GM21786 (cell line): Measurements from ENCODE around the gene OR5H14.
"Not testable (repeated sequence)": the region's sequence is repeated elsewhere in the genome, so short reads cannot be mapped to it uniquely, and the experiment has no call there.

Experiments used
- ATAC-seq: cut with Tn5 transposase; IDR thresholded peaks from one replicate; pipeline ENCODE4 v1.9.1; 2021; ENCODE audit not compliant: unreplicated experiment

The OR5H14 gene

DNA sequence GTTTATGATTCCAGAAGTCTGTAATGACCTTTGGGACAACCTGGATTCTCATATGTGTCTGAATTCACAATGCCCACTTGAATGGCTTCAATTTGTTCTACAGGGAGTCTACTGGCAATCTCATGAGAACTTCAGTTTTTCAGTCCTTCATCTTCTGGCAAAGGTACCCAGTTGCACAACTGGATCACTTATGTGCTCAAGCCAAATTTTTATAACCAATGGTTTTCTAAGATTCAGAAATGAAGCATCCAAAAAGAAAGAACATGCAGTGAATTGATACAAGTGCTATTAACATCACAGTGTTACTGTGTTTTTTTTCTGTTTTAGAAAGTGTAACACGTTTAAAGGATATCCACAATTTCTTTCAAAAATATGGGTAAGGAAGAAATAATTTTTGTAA, at the start of gene OR5H14:
TSS of gene OR5H14 (plus strand) at position 301 of the 400 bp plus-strand sequence. CDS start 1,907 bp downstream, outside the sequence.
- no peak for ATAC-seq

DNA sequence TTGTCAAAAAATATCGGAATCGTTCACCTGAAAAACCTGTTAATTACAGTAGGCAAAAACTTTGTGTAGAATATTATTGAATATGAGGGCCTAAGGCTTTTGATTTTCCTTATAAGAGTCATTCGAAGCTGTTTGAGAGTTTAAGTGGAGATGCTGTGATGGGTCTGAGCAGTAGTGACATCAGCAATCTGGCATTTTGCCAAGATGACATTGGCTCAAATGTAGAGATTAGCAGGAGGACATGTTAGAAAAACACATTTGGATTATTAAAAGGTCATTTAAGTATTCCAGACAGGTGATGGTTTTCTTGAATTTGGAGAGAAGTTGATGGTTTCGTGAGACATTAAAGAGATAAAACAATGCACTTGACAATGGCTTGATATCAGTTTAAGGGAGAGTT, 47.4 kb upstream of the OR5H14 start:
- ATAC-seq: no peak

- ATAC-seq: no peak
These were observed 39.1 kb upstream of the OR5H14 start for GRCh38 chr3:98108162-98108561.

DNA sequence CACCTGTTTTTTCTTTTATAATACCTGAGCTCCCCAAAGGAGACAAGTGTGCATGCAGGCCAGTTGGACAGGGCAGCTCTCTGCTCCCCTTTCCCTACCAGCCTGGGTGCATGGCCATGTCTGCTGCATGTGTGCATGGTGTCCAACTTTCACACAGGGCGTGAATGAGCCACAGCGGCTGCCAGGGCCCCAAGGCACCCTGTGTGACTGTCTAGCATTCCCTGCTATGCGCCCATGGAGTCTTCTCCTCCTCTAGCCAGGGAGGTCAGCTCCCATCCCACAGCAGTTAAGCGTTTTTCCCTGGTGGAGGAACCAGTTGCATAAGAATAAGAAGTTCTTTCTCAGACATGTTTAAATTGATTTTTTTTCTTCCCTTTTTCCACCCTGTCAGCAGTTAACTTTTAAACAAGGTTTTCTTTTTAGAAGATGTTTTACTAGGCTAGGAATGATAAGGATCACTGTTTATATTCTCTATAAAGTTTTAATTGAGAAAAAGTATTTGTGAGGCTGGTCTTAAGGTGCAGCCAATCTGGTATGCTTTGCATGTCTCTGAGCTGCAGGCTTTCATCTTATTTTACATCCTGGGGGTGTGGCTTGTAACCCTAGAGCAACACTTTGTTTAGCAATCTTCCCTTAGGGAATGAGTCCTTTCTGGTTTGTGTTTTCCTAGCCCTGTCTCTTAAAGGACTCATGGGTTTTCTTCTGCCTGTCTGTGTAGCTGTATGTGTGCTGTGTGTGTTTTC, 37.3 kb upstream of the OR5H14 start:
- ATAC-seq: no peak

DNA sequence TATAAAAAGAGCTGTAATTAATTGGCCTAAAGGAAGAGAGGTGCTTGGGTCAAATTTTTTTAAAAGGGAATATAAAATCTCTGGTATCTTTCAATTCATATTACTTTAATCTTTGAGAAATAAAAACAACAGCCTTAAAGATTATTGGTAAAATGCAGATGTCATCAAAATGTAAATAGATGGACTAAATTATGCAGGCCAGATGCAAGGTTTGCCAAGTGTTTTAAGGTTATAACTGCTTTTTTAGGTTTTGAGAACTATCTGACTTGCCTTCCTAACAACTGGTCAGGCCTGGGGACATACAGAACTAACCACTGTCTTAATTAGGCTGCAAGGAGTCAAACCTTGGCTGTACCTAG, 36.8 kb upstream of the OR5H14 start:
- ATAC-seq: no peak

GRCh38 chr3:98114264-98114663, 33.0 kb upstream of the OR5H14 start:
- no peak for ATAC-seq

- ATAC-seq: no peak
These were observed 31.6 kb upstream of the OR5H14 start for GRCh38 chr3:98115717-98116116.

DNA sequence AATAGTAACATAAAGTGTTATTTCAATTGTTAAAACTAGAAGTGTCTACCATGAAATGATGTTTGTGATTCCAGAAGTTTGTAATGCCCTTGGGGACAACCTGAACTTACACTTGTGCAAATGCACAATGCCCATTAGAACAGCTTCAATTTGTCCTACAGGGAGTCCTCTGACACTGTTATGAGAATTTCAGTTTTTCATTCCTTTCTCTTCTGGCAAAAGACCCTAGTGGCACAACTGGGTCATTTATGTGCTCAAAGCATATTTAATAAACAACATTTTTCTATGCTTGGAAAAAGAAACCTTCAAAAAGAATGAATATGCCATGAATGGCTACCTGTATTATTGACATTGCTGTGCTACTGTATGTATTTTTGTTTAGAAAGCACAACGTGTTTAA, 16.9 kb upstream of the OR5H14 start, which contains the start of gene OR5H1:
TSS of gene OR5H1 (plus strand) at position 301 of the 400 bp plus-strand sequence. CDS start 1,977 bp downstream, outside the sequence.
- no peak for ATAC-seq

- no peak for ATAC-seq
These were observed 10.6 kb upstream of the OR5H14 start for GRCh38 chr3:98136631-98137030.

DNA sequence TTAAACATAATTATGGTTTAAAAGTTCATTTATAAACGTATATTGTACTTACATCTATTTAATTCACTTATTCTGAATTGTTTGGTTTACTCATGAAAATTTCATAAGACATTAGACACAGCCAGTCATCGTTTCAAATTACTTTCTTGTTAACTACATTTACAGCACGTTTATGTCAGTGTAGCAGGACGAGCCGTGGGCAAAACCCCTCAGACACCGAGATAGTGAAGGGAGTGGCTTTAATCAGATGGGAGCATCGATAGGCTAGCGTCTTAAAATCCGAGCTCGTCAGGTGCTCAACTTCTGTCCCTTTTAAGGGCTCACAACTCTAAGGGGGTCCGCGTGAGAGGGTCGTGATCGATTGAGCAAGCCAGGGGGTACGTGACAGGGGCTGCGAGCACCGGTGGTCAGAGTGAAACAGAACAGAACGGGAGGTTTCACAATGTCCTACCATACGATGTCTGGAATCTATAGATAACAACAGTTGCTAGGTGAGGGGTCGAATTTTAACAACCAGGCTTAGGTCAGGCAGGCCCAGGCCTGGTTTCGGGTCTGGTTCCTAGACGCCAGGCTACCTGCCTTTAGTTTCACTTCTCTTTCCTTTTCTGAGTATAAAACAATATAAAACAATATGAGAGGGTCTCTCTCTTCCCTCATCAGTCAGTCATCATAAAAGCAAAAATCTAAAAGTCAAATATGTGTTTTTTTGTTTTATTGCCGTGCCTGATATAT, 9.3 kb upstream of the OR5H14 start:
- not testable (repeated sequence) for ATAC-seq

GRCh38 chr3:98140531-98140930, 6.7 kb upstream of the OR5H14 start:
- ATAC-seq: no peak

GRCh38 chr3:98148751-98149150, 1.5 kb downstream of the OR5H14 start:
- no peak for ATAC-seq

DNA sequence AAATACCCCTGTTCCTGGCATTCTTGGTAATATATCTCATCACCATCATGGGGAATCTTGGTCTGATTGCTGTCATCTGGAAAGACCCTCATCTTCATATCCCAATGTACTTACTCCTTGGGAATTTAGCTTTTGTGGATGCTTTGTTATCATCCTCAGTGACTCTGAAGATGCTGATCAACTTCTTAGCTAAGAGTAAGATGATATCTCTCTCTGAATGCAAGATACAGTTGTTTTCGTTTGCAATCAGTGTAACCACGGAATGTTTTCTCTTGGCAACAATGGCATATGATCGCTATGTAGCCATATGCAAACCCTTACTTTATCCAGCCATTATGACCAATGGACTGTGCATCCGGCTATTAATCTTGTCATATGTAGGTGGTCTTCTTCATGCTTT, 2.2 kb downstream of the OR5H14 start:
- ATAC-seq: not testable (repeated sequence)

GRCh38 chr3:98151241-98151640, 4.0 kb downstream of the OR5H14 start:
- no peak for ATAC-seq

DNA sequence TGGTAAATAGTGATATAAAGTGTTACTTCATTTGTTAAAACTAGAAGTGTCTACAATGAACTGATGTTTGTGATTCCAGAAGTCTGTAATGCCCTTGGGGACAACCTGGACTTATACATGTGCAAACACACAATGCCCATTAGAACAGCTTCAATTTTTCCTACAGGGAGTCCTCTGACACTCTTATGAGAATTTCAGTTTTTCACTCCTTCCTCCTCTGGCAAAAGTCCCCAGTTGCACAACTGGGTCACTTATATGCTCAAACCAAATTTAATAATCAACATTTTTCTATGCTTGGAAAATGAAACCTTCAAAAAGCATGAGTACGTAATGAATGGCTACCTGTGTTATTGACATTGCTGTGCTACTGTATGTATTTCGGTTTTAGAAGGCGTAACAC, 19.1 kb downstream of the OR5H14 start, which contains the start of gene OR5H15:
TSS of gene OR5H15 (plus strand) at position 301 of the 400 bp plus-strand sequence. CDS start 2,004 bp downstream, outside the sequence.
- ATAC-seq: no peak

GRCh38 chr3:98171071-98171470, 23.8 kb downstream of the OR5H14 start:
- ATAC-seq: no peak

GRCh38 chr3:98172621-98173020, 25.3 kb downstream of the OR5H14 start:
- no peak for ATAC-seq

DNA sequence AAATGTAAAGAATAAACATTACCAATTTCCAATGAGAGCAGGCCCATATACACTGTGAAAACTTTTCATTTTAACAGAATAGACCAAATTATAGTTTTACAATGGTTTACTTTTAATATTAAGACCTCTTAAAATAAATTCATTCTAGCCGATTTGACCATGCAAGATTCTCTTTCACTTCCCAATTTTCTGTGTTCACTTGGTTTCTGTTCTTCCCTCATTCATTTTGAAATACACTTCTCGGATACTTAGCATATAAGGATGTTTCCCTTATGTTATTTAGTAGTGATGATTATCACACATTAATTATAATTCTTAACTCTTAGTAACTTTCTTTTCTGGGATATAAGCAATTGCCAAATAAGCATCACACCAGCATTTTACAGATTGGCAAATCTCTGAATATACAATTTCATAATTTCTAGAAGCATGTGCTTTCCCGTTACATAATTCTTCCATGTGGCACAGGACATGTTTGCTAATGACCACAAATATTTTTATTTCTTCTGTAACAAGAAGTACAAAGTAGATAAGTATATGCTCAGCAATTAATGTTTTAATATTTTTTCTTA, 33.1 kb downstream of the OR5H14 start:
- ATAC-seq: no peak

DNA sequence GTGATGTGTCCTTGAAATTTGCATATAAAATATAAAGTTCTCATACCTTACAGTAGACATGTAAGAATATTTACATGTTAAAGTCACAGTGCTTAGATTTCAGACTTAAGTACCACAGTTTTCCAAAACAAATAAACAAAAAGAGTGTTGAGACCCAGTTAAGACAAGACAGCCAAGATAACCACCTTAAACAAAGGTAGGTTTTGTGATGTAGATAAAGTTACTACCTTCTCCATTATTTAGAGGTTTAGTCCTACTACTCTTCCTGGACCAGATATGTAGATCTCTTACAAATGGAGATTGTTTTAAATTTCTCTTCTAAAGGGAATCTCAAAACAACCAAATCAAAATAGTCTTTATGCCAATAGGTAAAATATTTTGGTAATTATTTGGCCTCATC, 34.9 kb downstream of the OR5H14 start:
- ATAC-seq: no peak

- no peak for ATAC-seq
These were observed 37.9 kb downstream of the OR5H14 start for GRCh38 chr3:98185180-98185579.

GRCh38 chr3:98188545-98188944, 41.3 kb downstream of the OR5H14 start:
- ATAC-seq: no peak

DNA sequence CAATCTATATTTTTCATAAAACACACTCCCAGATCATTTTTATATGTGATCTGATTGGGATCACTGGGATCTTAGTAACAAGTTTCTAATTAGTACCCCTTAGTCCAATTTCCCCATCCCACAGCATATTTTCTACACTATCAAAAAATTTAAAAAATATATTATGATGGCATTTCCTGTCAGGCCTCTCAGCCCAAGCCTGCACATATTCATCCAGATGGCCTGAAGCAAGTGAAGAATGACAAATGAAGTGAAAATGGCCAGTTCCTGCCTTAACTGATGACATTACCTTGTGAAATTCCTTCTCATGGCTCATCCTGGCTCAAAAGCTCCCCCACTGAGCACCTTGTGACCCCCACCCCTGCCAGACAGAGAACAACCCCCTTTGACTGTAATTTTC, 43.6 kb downstream of the OR5H14 start:
- ATAC-seq: not testable (repeated sequence)
